GM19035 (cell line): ENCODE results near the gene LRCH1.

Experiments
- ATAC-seq: cut with Tn5 transposase; IDR thresholded peaks from one replicate; pipeline ENCODE4 v1.9.1; 2021; ENCODE audit not compliant: unreplicated experiment

LRCH1 gene

GRCh38 chr13:46778095-46778494, 225.1 kb downstream of the LRCH1 start:
- no peak for ATAC-seq

- no peak for ATAC-seq
Measured at GRCh38 chr13:46778890-46779289, 225.9 kb downstream of the LRCH1 start.

- no peak for ATAC-seq
Measured at GRCh38 chr13:46782066-46782465, 229.1 kb downstream of the LRCH1 start.

- no peak for ATAC-seq
Measured at GRCh38 chr13:46782691-46783090, 229.7 kb downstream of the LRCH1 start.

- ATAC-seq, result no peak
Measured at GRCh38 chr13:46783504-46783903, 230.5 kb downstream of the LRCH1 start.

GRCh38 chr13:46795321-46795720, 242.4 kb downstream of the LRCH1 start:
- no peak for ATAC-seq

- no peak for ATAC-seq
Measured at GRCh38 chr13:46796129-46796514, 243.2 kb downstream of the LRCH1 start.

- peak; percentile 90 for ATAC-seq
Measured at GRCh38 chr13:46796515-46797474, 243.8 kb downstream of the LRCH1 start, which contains the start of gene ESD. ESD (minus strand) TSS chr13:46797161; CDS start chr13:46791413, 5,748 bp downstream.

- ATAC-seq, result no peak
Measured at GRCh38 chr13:46797501-46798237, 244.7 kb downstream of the LRCH1 start.

GRCh38 chr13:46799139-46799538, 246.2 kb downstream of the LRCH1 start:
- ATAC-seq, result no peak

- no peak for ATAC-seq
Measured at GRCh38 chr13:46801858-46802257, 248.9 kb downstream of the LRCH1 start.
